Neural cell (in vitro differentiated cells): Measurements from ENCODE around the gene LPP. TPM values are rescaled to one million over a fixed set of nuclear protein-coding genes. Genes with fewer than 3 reads are reported as not detected.

ENCODE experiments used
- H2AFZ ChIP-seq: fragments of 200-600, 300-800 bp; sonication (generic), shearing (Covaris generic); 2 replicates; pipeline ENCODE4 v1.6.0; 2014; ENCODE audit warnings: low read depth, mild to moderate bottlenecking, antibody characterized with exemption, low read length, moderate library complexity
- H3F3A ChIP-seq: fragments of 200-600 bp; shearing (Covaris generic); 2 replicates; pipeline ENCODE4 v1.6.1; 2016; ENCODE audit warnings: mild to moderate bottlenecking, moderate library complexity, mixed read lengths, antibody characterized with exemption, low read length; ENCODE audit not compliant: insufficient read depth, poor library complexity, severe bottlenecking
- H3K27ac ChIP-seq: fragments of 200-600, 300-800 bp; sonication (generic), shearing (Covaris generic); 2 replicates; pipeline ENCODE4 v1.5.1; 2014; ENCODE audit warnings: mild to moderate bottlenecking, low read length, moderate library complexity
- H3K27me3 ChIP-seq: fragments of 300-800, 200-600 bp; sonication (generic), shearing (Covaris generic); 2 replicates; pipeline ENCODE4 v1.6.0; 2014; ENCODE audit warnings: mild to moderate bottlenecking, low read depth, low read length, moderate library complexity; ENCODE audit not compliant: insufficient read depth
- H3K36me3 ChIP-seq: fragments of 300-800, 200-600 bp; sonication (generic), shearing (Covaris generic); 2 replicates; pipeline ENCODE4 v1.5.1; 2014; ENCODE audit warnings: mild to moderate bottlenecking, antibody characterized with exemption, low read length, moderate library complexity; ENCODE audit not compliant: insufficient read depth
- H3K4me2 ChIP-seq: fragments of 300-800, 200-600 bp; sonication (generic), shearing (Covaris generic); 2 replicates; pipeline ENCODE4 v1.6.0; 2014; ENCODE audit warnings: mild to moderate bottlenecking, low read length
- H3K4me3 ChIP-seq: fragments of 300-800, 200-600 bp; sonication (generic), shearing (Covaris generic); 2 replicates; pipeline ENCODE4 v1.5.1; 2014; ENCODE audit warnings: mild to moderate bottlenecking, low read length, moderate library complexity
- H3K79me2 ChIP-seq: fragments of 200-600 bp; shearing (Covaris generic); replicated peaks from 2 replicates; pipeline ENCODE4 v1.6.0; 2014; ENCODE audit warnings: mild to moderate bottlenecking, low read length, moderate library complexity; ENCODE audit not compliant: insufficient read depth
- H3K9ac ChIP-seq: fragments of 300-800, 200-600 bp; sonication (generic), shearing (Covaris generic); 2 replicates; pipeline ENCODE4 v1.6.1; 2016; ENCODE audit warnings: mild to moderate bottlenecking, low read length, mixed read lengths
- H3K9me2 ChIP-seq: fragments of 200-600 bp; shearing (Covaris generic); 2 replicates; pipeline ENCODE4 v1.6.1; 2016; ENCODE audit warnings: mild to moderate bottlenecking, low read length, mixed read lengths; ENCODE audit not compliant: insufficient read depth
- H3K9me3 ChIP-seq: fragments of 200-600, 300-800 bp; sonication (generic), shearing (Covaris generic); 2 replicates; pipeline ENCODE4 v1.6.1; 2016; ENCODE audit warnings: mild to moderate bottlenecking, mixed run types, low read length, moderate library complexity, mixed read lengths
- H4K20me1 ChIP-seq: fragments of 200-600 bp; shearing (Covaris generic); 2 replicates; pipeline ENCODE4 v1.6.1; 2016; ENCODE audit warnings: mild to moderate bottlenecking, mixed run types; ENCODE audit not compliant: insufficient read depth
- EP300 ChIP-seq: fragments of 450-650 bp; conservative IDR thresholded peaks from 2 replicates; pipeline ENCODE4 v1.6.1; 2014; ENCODE audit warnings: antibody characterized with exemption, mild to moderate bottlenecking, moderate library complexity; ENCODE audit not compliant: poor library complexity, severe bottlenecking
- EZH2 ChIP-seq: fragments of 200-600, 300-800 bp; shearing (Covaris generic), sonication (generic); IDR thresholded peaks from 2 replicates; pipeline ENCODE4 v1.6.1; 2014; ENCODE audit warnings: antibody characterized with exemption, low read length, borderline replicate concordance, mild to moderate bottlenecking; ENCODE audit not compliant: insufficient read depth, poor library complexity, severe bottlenecking
- MXI1 ChIP-seq: fragments of 450-650 bp; conservative IDR thresholded peaks from 2 replicates; pipeline ENCODE4 v1.6.1; 2014; ENCODE audit warnings: antibody characterized with exemption, mild to moderate bottlenecking; ENCODE audit not compliant: poor library complexity, severe bottlenecking
- POLR2AphosphoS5 ChIP-seq: IDR thresholded peaks from 2 replicates; pipeline ENCODE4 v1.6.1; 2012
- RAD21 ChIP-seq: fragments of 450-650 bp; conservative IDR thresholded peaks from 2 replicates; pipeline ENCODE4 v1.6.1; 2014; ENCODE audit warnings: antibody characterized with exemption, mild to moderate bottlenecking, moderate library complexity
- REST ChIP-seq: IDR thresholded peaks from 2 replicates; pipeline ENCODE4 v1.6.1; 2012; ENCODE audit warnings: borderline replicate concordance
- SMC3 ChIP-seq: fragments of 450-650 bp; conservative IDR thresholded peaks from 2 replicates; pipeline ENCODE4 v1.6.1; 2014; ENCODE audit warnings: antibody characterized with exemption, mild to moderate bottlenecking, moderate library complexity; ENCODE audit not compliant: poor library complexity
- TAF1 ChIP-seq: IDR thresholded peaks from 2 replicates; pipeline ENCODE4 v1.6.1; 2012; ENCODE audit warnings: low read depth
- polyA plus RNA-seq: library from polyadenylated mRNA; depleted of rRNA; stranded (reverse); fragments of >200 nt; gene quantifications from 2 replicates; pipeline ENCODE4 v1.2.3, GENCODE V29; 2014
- TF ChIP-seq, protein P1 (sequence below): fragments of 450-650 bp; IDR thresholded peaks from 2 replicates; pipeline ENCODE4 v1.5.1; 2014; ENCODE audit warnings: antibody characterized with exemption, mild to moderate bottlenecking, moderate library complexity; ENCODE audit not compliant: poor library complexity, severe bottlenecking

Gene LPP
- polyA plus RNA-seq, 1 donor from 2014 or later = 3.0 TPM

- TF ChIP-seq MXI1 = no peak
Measured at GRCh38 chr3:188707381-188708288, 553.7 kb downstream of the LPP start (continued).

DNA sequence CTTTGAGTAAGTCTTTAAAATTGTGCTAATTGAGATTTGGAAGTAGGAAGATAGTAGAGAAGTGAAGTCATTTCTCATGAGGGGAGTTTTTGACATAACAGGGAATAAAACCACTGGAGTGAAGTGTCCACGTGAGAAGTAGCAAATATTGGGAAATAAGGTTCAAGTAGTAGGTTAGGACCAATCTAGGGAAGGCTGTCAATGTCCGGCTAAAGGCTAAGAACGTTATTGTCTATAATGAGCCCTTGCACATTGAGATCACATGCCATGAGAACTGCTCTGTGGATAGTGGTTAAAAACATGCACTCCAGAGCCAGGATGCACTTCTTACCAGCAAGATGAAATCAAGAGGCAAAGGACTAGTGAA lies 557.9 kb downstream of the LPP start:
- Histone ChIP-seq H3K79me2 (no peaks in the 10 kb centered on the region), H3F3A (no peaks in the 10 kb centered on the region), H4K20me1 (no peaks in the 10 kb centered on the region), H2AFZ (no peak overlapping the region), H3K27ac (no peak overlapping the region), H3K4me3 (no peak overlapping the region), H3K4me2 (no peak overlapping the region), H3K27me3 (no peaks in the 10 kb centered on the region), H3K36me3 (no peaks in the 10 kb centered on the region), H3K9ac (no peak overlapping the region), H3K9me2 (no peaks in the 10 kb centered on the region), H3K9me3 (no peaks in the 10 kb centered on the region)
- TF ChIP-seq SMC3 (no peak), EZH2 (no peak)

- H3K36me3 ChIP-seq = no peaks in the 10 kb centered on the region
- H3K4me3 ChIP-seq = no peak overlapping the region
- H3F3A ChIP-seq = no peaks in the 10 kb centered on the region
- H3K9ac ChIP-seq = no peak overlapping the region
- no peak overlapping the region for H3K27ac ChIP-seq
- H3K79me2 ChIP-seq = no peaks in the 10 kb centered on the region
- H2AFZ ChIP-seq = no peak overlapping the region
- no peaks in the 10 kb centered on the region for H3K9me3 ChIP-seq
- TF ChIP-seq REST (no peak), EZH2 (no peak), POLR2AphosphoS5 (no peak), SMC3 (no peak), MXI1 (no peak), TAF1 (no peak), EP300 (no peak), RAD21 (no peak)
- TF ChIP-seq, protein P1, sequence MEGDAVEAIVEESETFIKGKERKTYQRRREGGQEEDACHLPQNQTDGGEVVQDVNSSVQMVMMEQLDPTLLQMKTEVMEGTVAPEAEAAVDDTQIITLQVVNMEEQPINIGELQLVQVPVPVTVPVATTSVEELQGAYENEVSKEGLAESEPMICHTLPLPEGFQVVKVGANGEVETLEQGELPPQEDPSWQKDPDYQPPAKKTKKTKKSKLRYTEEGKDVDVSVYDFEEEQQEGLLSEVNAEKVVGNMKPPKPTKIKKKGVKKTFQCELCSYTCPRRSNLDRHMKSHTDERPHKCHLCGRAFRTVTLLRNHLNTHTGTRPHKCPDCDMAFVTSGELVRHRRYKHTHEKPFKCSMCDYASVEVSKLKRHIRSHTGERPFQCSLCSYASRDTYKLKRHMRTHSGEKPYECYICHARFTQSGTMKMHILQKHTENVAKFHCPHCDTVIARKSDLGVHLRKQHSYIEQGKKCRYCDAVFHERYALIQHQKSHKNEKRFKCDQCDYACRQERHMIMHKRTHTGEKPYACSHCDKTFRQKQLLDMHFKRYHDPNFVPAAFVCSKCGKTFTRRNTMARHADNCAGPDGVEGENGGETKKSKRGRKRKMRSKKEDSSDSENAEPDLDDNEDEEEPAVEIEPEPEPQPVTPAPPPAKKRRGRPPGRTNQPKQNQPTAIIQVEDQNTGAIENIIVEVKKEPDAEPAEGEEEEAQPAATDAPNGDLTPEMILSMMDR = no peak
- no peaks in the 10 kb centered on the region for H4K20me1 ChIP-seq
- H3K4me2 ChIP-seq = no peak overlapping the region
- no peaks in the 10 kb centered on the region for H3K27me3 ChIP-seq
- H3K9me2 ChIP-seq = no peaks in the 10 kb centered on the region
Measured at GRCh38 chr3:188712248-188712924, 558.4 kb downstream of the LPP start.
